Stimulated activated CD8-positive, alpha-beta memory T cell treated with anti-CD3 and anti-CD28 coated beads, Interleukin-4, amount 100 ng/mL, for 48 hours (primary cell): Measurements from ENCODE around the gene ANKDD1B.

Experiments used
- DNase-seq: peaks from one replicate; pipeline ENCODE4 v3.0.0-alpha.2; 2020

Gene ANKDD1B

DNA sequence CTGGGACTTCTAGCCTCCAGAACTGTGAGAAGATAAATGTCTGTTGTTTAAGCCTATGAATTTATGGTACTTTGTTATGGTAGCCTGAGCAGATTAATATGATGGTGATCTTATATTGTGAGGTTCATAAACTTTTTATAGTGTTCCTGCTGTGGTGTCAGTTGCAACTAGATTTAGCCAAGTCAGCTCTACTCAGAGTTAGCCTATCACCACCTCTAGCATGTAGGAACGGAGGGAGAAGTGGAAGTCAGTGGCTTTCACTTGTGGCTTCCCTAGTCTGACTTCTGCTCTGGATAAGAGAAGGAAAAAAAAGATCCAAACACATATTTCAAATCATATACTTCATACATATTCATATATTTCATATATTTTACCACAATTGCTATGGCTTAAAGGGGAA is 99.4 kb downstream of the ANKDD1B start:
- no peak for DNase-seq

DNA sequence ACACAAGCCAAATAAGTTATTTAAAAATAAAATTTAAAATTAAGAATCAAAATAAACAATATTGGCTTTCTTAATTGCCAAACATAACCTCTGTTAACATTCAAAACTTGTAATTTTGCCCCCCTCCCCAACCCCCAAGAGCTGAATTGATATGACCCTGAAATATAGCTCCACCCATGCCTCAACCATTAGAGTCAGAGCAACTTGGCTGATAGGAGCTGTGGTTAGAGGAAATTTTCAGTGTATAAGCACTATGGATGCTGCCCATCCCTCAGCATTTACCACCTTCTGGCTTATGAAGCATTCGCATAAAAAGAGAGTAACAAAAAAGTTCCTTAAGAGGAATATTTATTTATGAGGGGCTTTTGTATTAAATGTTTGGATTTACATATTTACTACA is 99.9 kb downstream of the ANKDD1B start:
- DNase-seq, result no peak

DNA sequence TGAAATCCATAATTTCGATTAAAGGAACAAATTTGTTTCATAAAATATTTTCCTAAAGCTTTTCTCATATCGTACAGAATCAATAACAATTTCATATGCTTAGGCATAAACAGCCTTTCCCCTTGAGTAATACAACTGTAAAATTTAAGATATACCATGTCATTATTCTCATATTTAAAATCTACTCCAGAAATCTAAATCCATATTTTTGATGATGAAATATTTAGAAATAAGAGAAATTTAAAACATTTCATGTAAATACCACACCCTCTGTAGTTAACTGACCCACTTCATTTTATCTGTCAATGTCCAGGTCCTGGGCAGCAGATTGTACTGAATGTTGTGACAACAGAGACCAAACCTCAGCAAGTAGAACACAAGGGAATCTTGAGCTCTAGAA is 100.8 kb downstream of the ANKDD1B start:
- no peak for DNase-seq

DNA sequence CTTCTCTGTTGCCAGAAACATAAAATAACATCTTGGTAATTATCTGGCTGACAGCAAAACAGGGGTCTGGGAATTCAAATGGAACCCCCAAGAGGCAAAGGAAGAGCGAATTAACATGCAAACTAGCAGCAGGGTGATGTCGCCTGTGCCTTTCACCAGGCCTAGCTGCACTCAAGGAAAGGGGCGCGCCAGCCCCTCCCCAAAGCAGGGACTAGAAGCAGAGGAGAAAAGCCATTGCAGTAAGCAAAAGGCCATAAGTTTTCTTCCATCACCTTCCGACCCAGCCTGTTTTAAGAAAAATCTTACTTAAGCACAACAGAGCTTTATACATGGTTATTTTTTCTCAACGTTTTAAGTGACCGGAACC is 105.4 kb downstream of the ANKDD1B start:
- no peak for DNase-seq

DNA sequence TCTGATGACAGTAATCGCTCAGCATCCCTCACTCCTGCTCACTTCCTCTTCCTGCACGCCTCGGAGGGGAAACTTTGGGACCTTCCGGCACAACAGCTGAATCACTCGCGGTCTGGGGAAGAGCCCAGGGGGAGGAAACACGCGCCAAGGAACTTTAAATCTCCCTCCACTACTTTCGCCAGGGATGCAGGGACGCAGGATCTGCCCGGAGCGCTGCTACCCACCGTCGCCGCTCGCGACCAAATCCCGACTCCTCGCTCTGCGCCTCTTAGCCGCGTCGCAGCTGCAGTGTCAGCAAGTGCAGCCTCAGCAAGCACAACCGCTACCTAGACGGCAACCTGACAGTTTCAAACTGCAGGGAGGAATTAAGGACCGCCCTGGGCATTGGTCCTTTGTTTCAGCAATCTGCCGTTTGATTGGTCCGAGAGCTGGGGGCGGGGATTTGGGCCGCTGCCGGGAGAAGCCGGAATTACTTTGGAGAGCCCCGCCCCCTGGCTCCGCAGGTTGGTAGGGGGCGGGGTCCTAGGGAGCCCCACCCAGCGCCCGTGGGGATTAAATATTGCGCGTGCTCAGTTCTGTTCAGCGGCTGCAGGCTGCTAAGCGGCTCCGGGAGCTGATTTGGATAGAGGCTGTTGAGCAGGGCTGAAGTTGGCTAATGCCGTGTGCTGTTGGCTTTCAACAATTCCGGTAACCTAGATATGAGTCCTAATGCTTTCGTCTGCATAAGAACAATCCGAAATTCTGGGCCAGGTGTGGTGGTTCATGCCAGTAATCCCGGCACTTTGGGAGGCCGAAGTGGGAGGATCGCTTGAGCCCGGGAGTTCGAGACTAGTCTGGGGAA is 106.0 kb downstream of the ANKDD1B start, which contains the start of gene POC5:
POC5 (minus strand) TSS at position 356 of the 841 bp plus-strand sequence. CDS start 4,500 bp downstream, outside the sequence.
- DNase-seq, result peak; percentile 99

DNA sequence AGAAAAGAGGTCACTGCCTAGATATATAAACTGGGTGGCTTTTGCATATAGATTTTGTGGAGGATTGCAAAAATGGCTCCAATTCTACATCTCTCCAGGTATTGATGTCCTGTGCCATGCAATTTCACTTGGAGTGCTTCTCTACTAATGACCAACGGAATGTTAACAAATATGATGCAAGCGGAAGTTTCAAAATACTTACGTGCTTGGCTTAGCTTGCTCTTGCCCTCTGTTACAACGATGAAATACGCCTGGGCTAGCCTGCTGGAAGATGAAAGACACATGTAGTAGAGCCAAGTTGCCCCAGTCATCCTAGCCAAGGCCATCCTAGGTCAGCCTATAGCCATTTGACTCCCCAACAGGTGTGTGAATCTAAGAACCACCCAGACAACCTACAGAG is 109.6 kb downstream of the ANKDD1B start:
- no peak for DNase-seq
